ENCODE results near the gene SAMM50.

GRCh38 chr22:43971112-43971511 lies 15.9 kb downstream of the SAMM50 start:
- TF ChIP-seq CSRNP3 (CRISPR knock-in tag; IDR thresholded peaks at IDR 0.05) (no peak), TOX (CRISPR knock-in tag; IDR thresholded peaks at IDR 0.05; ENCODE audit: borderline replicate concordance) (no peak), ESRRG (CRISPR knock-in tag; IDR thresholded peaks at IDR 0.05) (no peak), RARB (CRISPR knock-in tag; IDR thresholded peaks at IDR 0.05) (no peak), TCF4 (CRISPR knock-in tag; IDR thresholded peaks at IDR 0.05; ENCODE audit: borderline replicate concordance) (no peak), ZNF8 (CRISPR knock-in tag; IDR thresholded peaks at IDR 0.05) (no peak), PATZ1 (CRISPR knock-in tag; IDR thresholded peaks at IDR 0.05; ENCODE audit: borderline replicate concordance) (no peak), ZNF70 (CRISPR knock-in tag; IDR thresholded peaks at IDR 0.05) (no peak), ARNTL (CRISPR knock-in tag; IDR thresholded peaks at IDR 0.05; ENCODE audit: borderline replicate concordance, low read depth) (no peak), GLIS3 (CRISPR knock-in tag; IDR thresholded peaks at IDR 0.05) (no peak), OSR1 (CRISPR knock-in tag; IDR thresholded peaks at IDR 0.05) (no peak), CREB5 (CRISPR knock-in tag; IDR thresholded peaks at IDR 0.05; ENCODE audit: low read depth) (no peak), ZC3H10 (CRISPR knock-in tag; IDR thresholded peaks at IDR 0.05) (no peak)

Measured in SK-N-SH treated with all-trans-retinoic acid at 6 μM for 48 hours (cell line).